HEK293 (cell line): ENCODE results near the gene SEPTIN5.

Source experiments
- CTCF ChIP-seq: fragments of 450-650 bp; formaldehyde crosslinking; IDR thresholded peaks from 2 replicates; pipeline ENCODE4 v1.5.1; 2016; ENCODE audit warnings: missing biosample characterization, missing genetic modification characterization
- YY2 ChIP-seq: fragments of 450-650 bp; formaldehyde crosslinking; IDR thresholded peaks from 2 replicates; pipeline ENCODE4 v1.5.1; 2016; ENCODE audit warnings: missing biosample characterization, missing genetic modification characterization

- TF ChIP-seq CTCF (tag by site-specific recombination), result no peak
- no peak for TF ChIP-seq YY2 (tag by site-specific recombination)
Observed at GRCh38 chr22:19737846-19738663, 23.8 kb downstream of the SEPTIN5 start.
